Erythroblast (primary cell): ENCODE results near the gene NYAP1.
"Not testable (repeated sequence)": the region's sequence is repeated elsewhere in the genome, so short reads cannot be mapped to it uniquely, and the experiment has no call there.

ENCODE experiments used
- GATA1 ChIP-seq: IDR thresholded peaks from 2 replicates; pipeline ENCODE4 v1.6.1; 2011; ENCODE audit warnings: low read depth, mild to moderate bottlenecking, control low read depth, low read length, moderate library complexity
- POLR2A ChIP-seq: IDR thresholded peaks from 2 replicates; pipeline ENCODE4 v1.6.1; 2011; ENCODE audit warnings: mild to moderate bottlenecking, low read length

DNA sequence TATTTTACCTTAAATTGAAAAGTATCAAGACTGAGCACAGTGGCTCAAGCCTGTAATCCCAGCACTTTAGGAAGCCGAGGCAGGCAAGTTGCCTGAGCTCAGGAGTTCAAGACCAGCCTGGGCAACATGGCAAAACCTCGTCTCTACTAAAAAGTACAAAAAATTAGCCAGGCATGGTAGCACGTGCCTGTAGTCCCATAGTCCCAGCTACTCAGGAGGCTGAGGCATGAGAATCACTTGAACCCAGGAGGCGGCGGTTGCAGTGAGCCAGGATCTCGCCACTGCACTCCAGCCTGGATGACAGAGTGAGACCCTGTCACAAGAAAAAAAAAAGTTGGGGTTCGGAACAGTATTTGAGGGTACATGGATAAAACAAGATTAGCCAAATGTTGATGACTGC lies 44.5 kb upstream of the NYAP1 start:
- TF ChIP-seq POLR2A, GATA1: not testable (repeated sequence)
